Mucosa of descending colon (tissue), 3 donors: ENCODE results near the gene TRAFD1. TPM values are rescaled to one million over a fixed set of nuclear protein-coding genes. Genes with fewer than 3 reads are reported as not detected.
"Not testable (repeated sequence)": the region's sequence is repeated elsewhere in the genome, so short reads cannot be mapped to it uniquely, and the experiment has no call there.

Experiments used
- ATAC-seq: fragments of 200-7000 bp; cut with Tn5 transposase; one replicate; pipeline ENCODE4 v1.9.1; 2020; ENCODE audit warnings: mild to moderate bottlenecking, moderate library complexity
- DNase-seq, 3 donors: peaks; one replicate each; pipeline ENCODE4 v3.0.0-alpha.2; 2020
- H3K36me3 ChIP-seq: fragments of 200-600 bp; one replicate; pipeline ENCODE4 v1.8.0; 2021; ENCODE audit warnings: low read depth, mild to moderate bottlenecking
- H3K4me1 ChIP-seq: fragments of 200-600 bp; one replicate; pipeline ENCODE4 v1.8.0; 2021; ENCODE audit warnings: low read depth, mild to moderate bottlenecking
- H3K4me3 ChIP-seq: fragments of 200-600 bp; one replicate; pipeline ENCODE4 v1.8.0; 2021; ENCODE audit warnings: mild to moderate bottlenecking
- H3K9me3 ChIP-seq: fragments of 200-600 bp; one replicate; pipeline ENCODE4 v1.8.0; 2021; ENCODE audit warnings: mild to moderate bottlenecking
- CTCF ChIP-seq: fragments of 200-600 bp; IDR thresholded peaks from one replicate; pipeline ENCODE4 v1.8.0; 2022; ENCODE audit warnings: antibody characterized with exemption, mild to moderate bottlenecking
- intact Hi-C, 2 donors: fragments of 100-400 bp; cut with DNase I in 1 of 2; cut with micrococcal nuclease in 1 of 2; formaldehyde crosslinking; loops; one replicate each; pipeline versions ENCODE4 v1.11.0 to v1.11.1; 2022; cut with DNase I, micrococcal nuclease
- total RNA-seq, 3 donors: library from RNA; stranded (reverse); fragmentation: NEBNext Ultra II Directional in 2 of 3; extraction: Animal tissue kit (Norgen Biotek cat#: 25700) in 2 of 3; gene quantifications; one replicate each; pipeline versions ENCODE4 v1.2.1 to v1.2.4, GENCODE V29; 2021 to 2023
- donor health status: DM: no; HTN: no; CAD: no; lungs with moderate emphysema.
- donor health status: DM: no; HTN: no; CAD: no.
- donor health status: DM: no; HTN: yes; CAD: no.

TRAFD1 gene
- total RNA-seq, 3 donors from 2014 or later, result 34.0 to 59.6 (median 35.9) TPM

DNA sequence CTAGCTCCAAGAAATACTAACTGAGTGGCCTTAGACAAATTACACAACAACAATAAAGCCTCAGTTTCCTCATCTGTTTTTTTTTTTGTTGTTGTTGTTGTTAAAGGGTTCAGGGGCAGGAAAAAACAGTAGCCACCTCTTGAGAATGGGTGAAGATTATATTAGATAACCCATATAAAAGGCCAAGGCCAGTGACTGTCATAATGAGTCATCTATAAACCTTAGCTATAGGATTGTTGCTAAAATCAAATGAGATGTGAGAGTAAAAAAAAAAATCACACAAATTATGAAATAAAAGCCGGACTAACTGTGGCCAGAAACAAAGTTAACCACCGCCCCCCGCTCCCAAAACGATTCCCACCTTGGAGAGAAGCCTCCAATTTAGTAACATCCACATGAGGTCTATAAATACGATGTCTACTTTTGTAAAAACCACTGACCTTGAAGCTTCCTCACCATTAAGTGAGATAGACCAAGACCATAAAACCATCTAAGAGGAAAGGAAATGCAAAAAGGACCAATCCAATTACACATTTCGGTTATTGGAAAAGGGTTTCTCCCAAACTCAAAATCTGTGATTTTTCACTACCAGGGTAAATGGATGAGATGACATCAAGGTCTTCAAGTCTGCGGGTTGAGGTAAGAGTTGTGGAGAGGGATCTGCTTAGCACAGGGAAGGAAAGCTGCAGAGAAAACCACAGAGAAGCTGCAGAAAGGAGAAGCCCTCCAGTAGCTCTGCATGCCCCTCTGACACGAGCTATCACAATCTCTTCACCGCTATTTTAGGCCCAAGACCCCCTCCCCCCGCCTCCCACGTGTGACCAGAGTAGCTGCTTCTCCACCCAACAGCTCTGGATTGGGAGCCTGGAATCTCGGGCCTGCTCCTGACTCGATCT is 17.8 kb upstream of the TRAFD1 start:
- H3K4me3 ChIP-seq, result peak overlapping the region; percentile 72
- H3K4me1 ChIP-seq, result peaks cover 17% of the 10 kb centered on the region
- ATAC-seq (peak; percentile 11), DNase-seq (peak in 1 of 3 donors; percentile 46)
- no peaks in the 10 kb centered on the region for H3K9me3 ChIP-seq
- no peak for TF ChIP-seq CTCF
- intact Hi-C loops, result no loop called here
- H3K36me3 ChIP-seq, result no peaks in the 10 kb centered on the region

- intact Hi-C loops, result no loop called here
- DNase-seq (peak; percentile 91 to 93 (median 92)), ATAC-seq (peak; percentile 94)
- Histone ChIP-seq H3K9me3 (no peaks in the 10 kb centered on the region), H3K4me3 (peak within 1 kb of the TSS; percentile 72), H3K4me1 (peaks cover 17% of the 10 kb centered on the region), H3K36me3 (no peaks in the 10 kb centered on the region)
- TF ChIP-seq CTCF, result no peak
These were observed 16.9 kb upstream of the TRAFD1 start, which contains the start of gene NAA25 for GRCh38 chr12:112108202-112109079. NAA25 (minus strand) TSS chr12:112108783; CDS start chr12:112108773, 10 bp downstream.

GRCh38 chr12:112110787-112111662 is 14.3 kb upstream of the TRAFD1 start:
- H3K4me3 ChIP-seq, H3K9me3 ChIP-seq, H3K36me3 ChIP-seq, DNase-seq, ATAC-seq, intact Hi-C loops: not testable (repeated sequence)
- peaks cover 14% of the 10 kb centered on the region for H3K4me1 ChIP-seq

DNA sequence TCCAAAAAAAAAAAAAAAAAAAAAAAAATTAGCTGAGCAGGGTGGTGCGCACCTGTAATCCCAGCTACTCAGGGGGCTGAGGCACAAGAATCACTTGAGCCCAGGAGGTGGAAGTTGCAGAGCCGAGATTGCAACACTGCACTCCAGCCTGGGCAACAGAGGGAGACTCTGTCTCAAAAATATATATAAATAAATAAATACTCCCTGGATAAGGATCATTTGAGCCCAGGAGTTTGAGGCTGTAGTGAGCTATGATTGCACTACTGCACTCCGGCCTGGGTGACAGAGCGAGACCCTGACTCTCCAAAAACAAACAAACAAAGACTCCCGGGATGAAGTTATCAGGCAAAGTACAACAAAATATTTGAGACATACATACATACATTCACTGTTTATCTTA is 13.4 kb upstream of the TRAFD1 start:
- DNase-seq (no peak), ATAC-seq (no peak)
- no peak overlapping the region for H3K4me3 ChIP-seq
- intact Hi-C loops, result no loop called here
- H3K9me3 ChIP-seq, result no peaks in the 10 kb centered on the region
- TF ChIP-seq CTCF, result no peak
- no peaks in the 10 kb centered on the region for H3K36me3 ChIP-seq
- peaks cover 8% of the 10 kb centered on the region for H3K4me1 ChIP-seq

DNA sequence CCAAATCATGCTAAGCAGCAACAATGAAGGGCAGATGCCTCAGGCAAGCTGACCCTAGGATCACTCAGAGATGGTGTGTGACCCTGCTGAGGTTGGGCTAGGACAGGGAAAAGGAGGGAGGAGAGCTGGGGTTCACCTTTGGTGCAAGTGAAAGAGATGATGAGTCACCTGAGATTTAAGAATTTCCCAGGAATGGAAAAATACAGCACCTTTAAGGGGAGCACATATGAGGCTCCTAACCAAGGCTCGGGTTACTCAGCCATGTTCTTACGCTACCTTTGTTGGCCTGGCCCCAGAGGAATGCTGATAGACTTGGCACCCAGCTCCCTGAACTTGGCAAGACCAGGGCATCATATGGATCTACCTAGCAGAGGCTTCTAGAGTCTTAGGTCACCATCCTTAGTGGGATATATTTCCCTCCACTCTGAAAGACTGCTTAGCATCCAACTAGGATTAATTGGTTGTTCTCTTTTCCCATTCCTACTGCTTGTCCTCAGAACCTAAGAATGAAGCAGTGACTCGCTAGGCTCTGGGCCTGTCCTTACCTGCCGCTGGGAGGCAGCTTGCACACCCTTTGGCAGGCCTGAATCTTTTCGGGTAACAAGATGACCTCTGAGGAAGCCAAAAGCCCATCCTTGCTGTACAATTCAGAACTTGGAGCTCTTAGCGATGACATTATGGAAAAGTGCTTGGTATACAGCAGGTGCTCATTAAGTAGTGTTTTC is 12.8 kb upstream of the TRAFD1 start:
- H3K4me1 ChIP-seq, result peaks cover 3% of the 10 kb centered on the region
- no peak for ATAC-seq
- H3K36me3 ChIP-seq, result no peaks in the 10 kb centered on the region
- no peaks in the 10 kb centered on the region for H3K9me3 ChIP-seq
- intact Hi-C loops, result no loop called here
- no peak for DNase-seq
- no peak for TF ChIP-seq CTCF
- H3K4me3 ChIP-seq, result no peak overlapping the region
